SW480 (cell line): ENCODE data around the gene UBL4A.
"Not testable (repeated sequence)": the region's sequence is repeated elsewhere in the genome, so short reads cannot be mapped to it uniquely, and the experiment has no call there.

Experiments
- DNase-seq: peaks from one replicate; pipeline ENCODE4 v3.0.0-alpha.2; 2016; ENCODE audit warnings: low spot score

Gene UBL4A

DNA sequence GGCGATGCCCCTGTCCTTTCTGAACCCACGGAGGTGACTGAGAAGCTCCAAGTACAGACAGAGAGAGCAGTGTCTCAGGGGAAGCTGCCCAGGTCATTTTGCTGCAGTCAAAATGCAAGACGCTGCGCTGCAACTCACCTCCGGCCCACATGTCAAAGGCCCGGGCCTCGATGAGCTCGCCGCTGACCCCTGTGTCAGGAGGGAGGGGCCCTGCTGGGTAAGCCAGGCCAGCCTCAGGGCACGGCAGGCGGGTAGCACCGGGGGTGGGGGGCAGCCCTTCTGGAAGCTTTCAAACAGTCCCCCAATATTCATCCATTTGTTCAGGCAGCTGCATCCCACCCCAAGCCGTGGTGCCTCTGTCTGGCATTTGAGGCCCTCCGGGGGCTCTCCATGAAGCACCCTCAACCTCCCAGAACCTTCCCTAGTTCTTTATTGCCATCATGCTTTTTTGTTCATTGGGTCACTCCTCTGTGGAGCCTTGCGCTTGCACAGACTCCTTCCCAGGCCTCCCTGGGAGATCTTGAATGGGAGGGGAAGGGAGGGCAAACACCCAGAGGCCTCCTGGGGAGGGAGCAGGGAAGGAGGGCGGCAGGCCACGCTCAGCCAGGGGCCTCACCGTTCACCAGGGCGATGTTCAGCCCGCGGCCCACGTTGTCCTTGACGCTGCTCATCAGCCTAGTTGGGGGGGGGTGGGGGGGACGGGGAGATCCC, 21.4 kb upstream of the UBL4A start:
- DNase-seq = no peak

DNA sequence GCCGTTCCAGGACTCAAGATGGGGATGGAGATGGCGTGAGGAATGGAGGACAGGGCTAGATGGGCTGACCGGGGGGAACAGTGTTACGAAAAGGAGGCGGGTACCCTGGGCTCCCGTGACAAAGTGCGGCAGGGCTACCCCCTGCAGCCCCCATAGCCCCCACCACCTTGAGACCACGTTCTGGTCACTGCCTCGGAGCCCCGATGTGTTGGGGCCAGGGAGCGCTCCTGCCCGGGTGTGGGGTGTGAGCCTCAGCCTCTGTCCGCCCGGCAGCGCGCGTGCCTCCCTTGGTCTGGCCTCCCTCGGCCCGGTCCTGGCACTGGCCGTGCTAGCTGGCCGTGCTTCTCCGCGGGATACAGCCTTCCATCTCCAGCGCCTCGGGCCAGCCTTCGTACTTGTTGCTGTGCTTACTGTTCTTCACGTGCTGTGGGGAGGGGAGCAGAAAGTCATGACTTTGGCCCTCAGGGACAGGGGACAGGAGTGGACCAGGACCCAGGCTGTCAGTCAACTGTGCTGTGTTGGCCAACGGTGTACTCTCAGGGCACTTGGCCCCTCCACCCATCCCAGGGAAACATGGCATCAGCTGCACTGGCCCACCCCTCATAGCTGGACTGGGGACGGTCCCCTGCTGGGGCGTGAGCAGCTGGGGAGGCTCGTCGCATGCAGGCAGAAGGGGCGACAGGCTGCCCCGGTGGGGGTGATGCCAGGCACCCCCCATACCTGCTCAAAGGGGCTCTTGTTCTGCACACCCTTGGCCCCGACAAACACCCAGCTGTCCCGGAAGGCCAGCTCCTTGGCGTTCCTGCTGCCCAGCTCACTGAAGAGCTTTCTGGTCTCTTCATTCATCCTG, 20.3 kb upstream of the UBL4A start:
- DNase-seq = no peak

DNA sequence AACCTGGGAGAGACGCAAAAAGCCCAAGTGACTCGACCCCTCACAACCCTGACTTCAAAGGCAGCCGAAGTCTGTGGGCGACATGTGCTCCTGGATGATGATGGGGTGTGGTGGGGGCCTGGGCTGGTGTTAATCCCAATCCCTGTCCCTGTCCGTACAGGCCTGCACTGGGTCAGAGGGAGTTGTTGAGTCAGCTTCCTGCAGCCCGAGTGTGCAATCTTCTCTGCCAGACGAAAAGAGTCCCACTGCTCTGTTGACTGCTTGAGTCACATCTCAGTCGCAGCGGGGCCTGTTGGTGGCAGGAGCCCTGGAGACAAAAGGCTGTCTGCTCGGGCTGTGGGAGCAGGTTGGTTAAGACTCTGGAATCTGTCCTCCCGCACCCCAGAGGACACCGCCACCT, 19.3 kb upstream of the UBL4A start:
- DNase-seq = no peak

DNA sequence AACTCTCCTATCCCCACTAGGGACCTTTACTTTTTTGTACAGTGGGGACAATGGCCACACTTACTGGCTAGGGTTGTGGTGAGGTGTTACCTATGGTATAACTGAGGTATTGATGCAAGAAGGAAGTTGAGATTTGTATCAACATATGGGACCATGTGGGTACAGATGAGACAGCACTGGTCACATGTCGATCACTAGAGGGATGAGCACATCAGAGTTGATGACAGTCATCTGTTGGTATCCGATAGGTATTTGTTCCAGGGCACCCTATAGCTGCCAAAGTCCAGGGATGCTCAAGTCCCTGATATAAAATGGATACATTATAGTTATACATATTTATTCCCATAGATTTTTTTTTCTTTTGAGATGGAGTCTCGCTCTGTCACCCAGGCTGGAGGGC, 16.6 kb upstream of the UBL4A start:
- DNase-seq = no peak

DNA sequence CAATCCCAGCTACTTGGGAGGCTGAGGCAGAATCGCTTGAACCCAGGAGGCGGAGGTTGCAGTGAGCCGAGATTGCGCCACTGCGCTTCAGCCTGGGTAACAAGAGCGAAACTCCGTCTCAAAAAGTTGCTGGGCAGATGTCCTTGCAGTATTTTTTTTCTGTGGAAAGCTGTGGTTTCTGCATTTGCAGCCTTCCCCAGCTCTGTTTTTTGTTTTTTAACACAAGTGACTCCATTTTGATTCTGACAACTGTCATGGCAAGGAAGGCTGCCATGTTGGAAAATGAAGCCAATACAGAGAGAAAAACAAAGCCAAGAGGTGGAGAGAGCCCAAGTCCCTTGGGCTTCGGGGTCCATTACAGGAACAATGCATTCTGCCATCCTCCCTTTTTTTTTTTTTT, 15.7 kb upstream of the UBL4A start:
- DNase-seq = no peak

DNA sequence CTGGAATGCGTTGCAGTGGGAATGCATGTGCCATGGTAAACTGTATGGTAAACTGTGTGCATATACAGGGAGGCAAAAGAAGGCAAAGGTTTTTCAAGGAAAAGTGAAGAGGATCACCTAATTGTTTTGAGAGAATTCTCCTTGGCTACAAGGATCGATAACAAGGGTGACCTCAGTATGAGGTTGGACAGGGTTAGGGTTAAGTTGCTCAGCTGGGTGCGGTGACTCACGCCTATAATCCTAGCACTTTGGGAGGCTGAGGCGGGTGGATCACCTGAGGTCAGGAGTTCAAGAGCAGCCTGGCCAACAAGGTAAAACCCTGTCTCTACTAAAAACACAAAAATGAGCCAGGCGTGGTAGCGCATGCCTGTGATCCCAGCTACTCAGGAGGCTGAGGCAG, 15.0 kb upstream of the UBL4A start:
- not testable (repeated sequence) for DNase-seq

DNA sequence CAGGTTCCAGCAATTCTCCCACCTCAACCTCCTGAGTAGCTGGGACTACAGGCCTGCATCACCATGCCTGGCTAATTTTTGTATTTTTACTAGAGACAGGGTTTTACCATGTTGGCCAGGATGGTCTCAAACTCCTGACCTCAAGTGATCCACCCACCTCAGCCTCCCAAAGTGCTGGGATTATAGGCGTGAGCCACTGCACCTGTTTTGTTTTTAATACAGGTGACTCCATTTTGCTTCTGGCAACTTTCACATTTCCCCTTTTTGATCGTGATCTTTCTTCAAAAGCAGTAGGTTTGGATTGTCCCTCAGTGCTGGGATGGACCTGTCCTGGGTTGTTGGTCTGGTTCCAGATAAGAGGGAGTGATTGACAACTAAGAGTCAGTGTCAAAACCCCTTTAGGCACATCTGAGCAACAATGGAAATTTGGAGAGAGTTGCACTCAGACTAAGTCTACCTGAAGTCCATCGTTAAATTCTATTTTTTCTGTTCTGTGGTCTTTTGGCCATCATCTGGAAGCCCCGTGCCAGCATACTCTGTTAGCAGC, 10.2 kb upstream of the UBL4A start:
- not testable (repeated sequence) for DNase-seq

DNA sequence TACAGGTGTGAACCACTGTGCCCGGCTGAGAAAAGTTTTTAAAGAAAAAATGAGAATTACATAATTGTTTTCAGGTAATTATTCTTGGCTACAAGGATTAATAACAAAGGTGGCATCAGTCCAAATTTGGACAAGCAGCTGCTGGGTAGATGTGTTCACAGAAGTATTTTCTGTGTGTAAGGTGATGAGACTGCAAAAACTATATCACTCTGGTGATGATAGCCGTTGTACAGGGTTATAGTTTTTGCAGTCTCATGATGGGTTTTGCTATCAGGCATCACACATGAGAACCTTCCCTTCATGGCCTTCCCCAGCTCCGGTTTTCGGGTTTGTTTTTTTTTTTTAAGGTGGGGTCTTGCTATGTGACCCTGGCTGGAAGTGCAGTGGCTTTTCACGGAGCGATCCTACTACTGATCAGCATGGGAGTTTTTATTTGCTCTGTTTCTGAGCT, 9.1 kb upstream of the UBL4A start:
- no peak for DNase-seq

DNA sequence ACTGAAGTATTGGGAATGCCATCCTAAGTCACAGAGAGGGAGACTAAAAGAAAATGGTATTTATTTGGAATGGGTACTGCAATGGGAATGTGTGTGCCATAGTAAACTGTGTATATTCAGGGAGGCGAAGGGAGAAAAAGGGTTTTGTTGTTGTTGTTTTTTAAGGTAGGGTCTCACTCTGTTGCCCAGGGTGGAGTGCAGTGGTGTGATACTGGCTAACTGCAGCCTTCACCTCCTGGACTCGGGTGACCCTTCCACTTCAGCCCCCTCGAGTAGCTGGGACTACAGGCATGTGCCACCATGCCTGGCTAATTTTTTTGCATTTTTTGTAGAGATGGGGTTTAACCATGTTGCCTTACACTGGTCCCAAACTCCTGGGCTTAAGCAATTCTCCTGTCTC, 8.3 kb upstream of the UBL4A start:
- no peak for DNase-seq

DNA sequence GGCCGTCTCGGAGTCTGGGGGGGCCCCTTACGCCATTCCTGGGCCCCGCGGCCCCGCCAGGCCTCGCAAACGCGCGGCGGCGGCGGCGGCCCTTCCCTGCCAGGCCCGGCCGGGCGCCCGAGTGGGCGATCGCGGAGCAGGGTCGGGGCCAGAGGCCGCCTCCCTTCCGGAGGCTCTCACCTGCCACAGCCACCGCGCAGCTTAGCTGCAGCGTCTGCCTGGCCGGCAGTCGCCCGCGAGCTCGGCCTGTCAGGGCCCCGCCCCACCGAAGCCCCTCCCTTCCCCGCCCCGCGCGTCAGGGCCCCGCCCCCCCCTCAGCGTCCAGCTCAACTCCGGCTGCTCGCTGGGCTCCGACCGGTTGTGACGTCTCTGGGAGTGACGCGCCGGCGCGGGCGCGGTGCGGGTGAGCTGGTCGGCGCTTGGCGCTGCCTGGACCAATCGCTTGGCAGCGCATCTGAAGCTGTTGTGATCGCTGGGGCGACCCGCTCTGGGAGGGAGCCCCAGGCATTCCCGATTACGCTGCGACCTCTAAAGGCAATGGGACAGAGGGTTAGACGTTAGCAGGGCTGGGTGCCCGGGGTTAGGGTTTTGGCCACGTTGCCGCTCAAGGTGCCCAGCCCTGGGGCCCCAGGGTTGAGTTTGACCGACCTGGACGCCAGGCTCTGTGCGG, 4.1 kb upstream of the UBL4A start, which contains the start of gene SLC10A3:
Gene SLC10A3 (minus strand): TSS at position 216 of the 670 bp plus-strand sequence. CDS start 1,689 bp downstream, outside the sequence.
- peak; percentile 92 for DNase-seq

DNA sequence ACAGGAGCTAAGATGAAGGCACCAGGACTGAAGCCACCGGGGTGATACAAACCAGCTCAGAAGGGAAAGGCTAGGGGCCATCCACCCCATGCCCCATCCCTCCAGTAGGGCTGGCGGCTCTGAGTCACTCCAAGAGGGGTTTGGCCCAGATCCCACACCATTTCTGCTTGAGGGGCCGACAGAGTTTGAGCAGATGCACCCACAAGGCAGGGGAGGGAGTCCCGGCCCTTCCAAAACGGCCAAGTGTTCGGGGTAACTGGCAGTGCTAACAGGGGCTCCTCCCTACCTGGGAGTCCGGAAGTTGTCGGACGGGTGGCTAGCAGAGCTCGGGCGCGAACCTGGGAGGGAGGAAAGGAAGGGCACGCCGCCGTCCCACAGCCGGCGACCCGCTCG, 3.6 kb upstream of the UBL4A start:
- peak; percentile 30 for DNase-seq

DNA sequence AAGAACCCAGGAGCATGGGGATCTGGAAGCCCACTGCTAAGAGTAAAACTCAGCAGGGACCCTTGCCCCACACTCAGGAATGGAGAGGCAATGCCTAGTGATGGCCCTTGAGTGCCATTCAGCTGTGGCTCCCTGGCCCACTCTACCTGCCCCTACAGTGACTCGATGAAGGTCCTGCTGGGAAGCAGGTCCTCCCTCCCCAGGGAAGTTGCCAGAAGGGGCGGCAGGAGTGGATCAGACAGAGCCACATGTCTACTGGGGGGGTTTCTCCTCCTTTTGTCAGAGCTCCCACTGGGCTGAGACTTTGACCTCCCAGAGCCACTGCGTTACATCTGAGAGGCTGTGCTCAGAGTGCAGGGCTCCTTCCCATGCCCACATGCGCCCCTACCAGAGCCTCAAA, 2.8 kb upstream of the UBL4A start:
- DNase-seq = no peak

DNA sequence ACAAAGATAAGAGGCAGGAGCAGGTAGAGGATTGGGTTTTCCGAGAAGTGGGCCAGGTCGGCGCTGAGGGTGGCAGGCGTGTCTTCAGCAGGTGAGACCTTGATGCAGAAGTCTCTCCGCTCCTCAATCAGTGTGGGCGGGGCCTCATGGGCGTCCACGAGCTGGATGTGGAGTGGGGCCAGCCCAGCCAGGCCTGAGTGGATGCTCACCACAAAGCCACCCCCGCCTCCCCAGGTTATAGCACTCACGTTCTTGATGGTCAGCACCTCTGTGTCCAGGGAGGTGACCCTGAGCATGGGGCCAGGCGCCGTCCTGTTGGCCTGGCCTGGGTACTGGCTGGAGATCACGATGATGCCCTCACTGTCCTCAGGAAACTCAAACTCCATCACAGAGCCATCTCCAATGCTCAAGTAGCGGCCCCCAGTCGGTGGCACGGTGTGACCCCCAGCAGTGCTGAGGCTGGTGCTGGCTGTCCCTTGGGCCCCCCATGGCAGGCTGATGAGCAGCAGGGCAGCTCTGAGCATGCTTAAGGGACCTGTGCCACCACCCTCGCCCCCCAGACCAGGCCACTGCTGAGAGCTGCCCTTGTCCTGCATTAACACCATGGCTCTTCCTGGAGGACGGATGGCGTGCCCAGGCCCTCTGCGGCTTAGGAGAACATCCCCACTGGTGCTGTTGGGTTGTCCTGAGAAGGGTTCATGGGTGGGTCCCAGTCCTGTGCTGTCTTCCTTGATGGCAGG, 2.1 kb upstream of the UBL4A start:
- DNase-seq = no peak

DNA sequence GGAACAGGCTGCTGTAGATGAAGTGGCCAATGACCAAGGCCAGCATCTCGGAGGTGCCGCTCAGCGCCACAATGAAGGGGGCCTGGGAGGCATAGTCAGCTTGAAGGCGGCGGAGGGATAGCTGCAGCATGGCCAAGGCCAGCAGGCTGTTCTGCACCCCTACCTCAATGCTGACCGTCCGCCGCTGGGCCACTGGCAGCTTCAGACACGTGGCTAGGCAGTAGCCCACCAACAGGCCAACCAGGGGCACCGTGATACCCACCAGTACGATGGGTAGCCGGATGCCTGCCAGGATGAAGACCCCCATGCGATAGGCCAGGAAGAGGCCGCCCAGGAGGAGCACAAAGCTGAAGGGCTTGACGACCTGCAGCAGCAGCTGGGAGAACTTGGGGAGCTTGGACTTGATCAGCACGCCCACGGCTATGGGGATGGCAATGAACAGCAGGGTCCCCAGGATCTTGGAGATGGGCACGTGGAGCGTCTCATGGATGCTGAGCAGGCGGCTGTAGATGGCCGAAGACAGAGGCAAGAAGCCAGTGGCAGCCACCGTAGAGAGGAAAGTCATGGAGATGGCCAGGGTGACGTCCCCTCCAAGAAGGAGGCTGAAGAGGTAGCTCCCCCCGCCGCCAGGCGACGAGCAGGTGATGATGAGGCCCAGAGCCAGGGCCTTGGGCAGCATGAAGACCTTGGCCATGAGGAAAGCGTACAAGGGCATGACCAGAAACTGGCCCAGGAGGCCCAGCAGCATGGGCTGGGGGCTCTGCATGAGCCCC, 1.3 kb upstream of the UBL4A start:
- DNase-seq = no peak

DNA sequence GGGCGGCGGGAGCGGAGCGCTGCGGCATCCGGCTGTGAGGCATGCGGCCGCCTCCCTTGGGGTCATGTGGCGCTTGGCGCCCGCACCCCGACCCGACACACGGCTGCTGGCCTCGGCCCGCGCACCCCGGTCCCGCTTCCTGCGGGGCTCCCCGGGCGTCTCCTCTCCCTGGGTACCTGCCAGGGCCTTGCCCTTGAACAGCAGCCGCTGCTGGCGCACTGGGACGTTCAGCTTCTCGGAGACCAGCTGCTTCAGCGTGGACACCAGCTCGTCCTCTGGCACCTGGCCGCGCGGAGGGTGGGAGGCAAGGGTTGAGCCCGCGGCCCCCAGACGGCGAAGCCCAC, 391 bp downstream of the UBL4A start:
- DNase-seq = no peak

DNA sequence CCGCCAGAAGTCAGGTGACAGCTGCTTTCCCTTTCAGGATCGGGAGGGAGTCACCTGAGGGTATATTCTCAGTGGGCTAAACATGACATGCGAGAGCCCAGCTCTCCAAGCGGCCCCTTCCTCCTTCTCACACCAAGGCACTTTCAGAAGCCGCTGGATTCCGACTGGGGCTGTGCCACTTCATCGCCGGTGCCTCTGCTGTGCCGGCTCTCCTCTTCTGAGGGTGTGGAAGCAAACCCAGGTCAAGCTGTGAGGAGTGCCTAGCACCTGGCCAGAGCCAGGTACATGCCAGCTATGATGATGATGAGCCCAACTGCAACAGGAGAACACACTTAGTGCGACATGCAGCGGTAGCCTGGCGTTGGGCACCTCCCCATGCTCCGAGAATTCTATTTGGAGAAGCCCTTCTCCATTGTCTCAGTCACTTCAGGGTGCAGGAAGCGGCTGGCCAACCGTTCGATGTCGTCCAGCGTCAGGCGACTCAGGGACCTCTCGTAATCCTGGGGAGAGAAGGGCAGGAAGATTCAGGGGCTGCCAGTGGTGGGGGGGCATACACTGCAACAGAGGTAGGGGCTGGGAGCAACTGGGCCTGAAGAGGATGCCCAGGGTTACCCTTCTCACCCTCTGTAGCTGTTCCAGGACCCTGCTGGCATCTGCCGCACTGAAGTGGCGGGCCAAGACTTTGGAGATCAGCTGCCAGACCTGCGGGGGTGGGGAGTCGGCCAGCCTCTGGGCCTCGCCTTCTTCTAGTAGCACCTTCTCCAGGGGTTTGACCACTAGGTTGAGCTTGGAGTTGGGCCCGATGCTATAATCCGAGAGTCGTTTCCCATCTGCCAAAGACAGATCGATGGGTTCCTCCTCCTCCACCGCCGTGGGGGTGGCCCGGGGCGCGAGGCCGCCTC, 1.0 kb downstream of the UBL4A start:
- DNase-seq = no peak

DNA sequence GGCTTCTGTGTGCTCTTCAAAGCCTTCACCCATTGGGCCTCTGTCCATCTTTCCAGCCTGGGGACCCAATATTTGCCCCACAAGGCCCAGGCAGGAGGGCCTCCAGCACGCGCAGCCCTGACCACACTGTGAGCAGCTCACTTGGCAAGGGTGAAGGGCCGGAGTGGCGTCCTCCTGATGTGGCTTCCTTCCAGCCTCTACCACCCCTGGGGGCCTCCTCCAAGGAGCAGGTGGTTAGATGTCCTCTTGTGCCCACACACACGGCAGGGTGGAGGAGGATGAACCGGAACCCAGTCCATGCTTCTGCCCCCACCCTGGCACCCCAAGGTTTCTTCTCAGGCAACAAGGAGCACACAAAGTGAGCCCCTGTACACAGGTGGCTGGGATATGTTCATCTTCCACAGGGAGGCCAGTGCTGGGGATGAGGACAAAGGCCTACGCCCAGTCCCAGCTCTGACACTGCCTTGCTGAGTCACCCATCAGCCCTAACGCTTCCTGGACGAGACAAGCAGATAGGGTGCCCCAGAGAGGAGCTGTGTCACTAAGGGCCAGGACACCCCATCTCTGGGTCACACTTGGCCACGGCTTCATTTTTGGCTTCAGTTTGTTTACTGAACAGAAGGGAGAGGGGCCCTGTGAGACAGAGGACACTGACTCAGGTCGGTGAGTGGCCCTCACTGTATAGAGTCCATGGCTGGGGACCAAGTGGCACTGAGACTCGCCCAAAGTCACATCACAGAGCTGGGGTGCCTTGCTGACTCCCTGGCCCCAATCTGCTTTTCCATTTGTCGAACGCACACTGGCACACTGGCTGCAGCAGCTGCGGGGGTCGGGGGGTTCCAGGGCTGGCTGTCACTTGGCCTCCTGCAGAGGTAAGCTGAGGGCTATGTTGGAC, 1.9 kb downstream of the UBL4A start:
- no peak for DNase-seq

DNA sequence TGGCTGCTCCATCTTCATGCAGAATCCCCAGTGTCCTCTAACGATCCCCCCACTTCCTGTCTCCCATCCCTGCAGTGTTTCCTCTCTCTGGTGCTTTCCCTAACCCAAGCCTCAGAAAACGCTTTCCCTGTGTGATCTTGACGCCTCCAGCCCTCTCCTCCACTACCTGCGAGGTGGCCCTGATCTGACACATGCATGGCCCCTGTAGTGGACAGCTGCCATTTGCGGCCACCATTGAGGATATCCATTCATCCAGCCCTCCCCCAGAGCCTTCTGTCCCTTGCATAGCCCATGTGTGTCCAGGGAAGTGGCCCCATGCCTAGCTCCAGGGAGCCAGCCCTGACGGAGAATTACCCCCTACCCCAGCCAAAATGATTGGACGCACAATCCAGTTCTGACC, 3.1 kb downstream of the UBL4A start:
- DNase-seq = no peak

DNA sequence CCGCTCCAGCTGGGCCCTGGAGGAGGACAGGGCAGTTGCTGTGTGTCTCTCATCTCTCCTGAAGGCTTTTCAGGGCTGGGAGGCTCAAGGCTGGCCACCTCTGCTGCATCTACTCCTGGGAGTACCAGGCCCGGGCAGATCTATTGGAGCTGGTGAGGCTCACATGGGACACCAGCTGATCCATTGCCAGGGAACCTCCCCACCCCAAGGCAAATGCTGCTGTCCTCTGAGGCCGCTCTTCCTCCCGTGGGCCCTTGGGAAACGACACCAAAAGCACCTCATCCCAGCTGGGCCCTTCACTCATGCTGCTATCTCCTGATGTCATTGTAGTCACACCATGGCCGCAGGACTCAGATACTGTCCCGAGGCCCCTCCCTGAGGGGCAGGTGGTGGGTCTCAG, 3.6 kb downstream of the UBL4A start:
- no peak for DNase-seq
